Liver (tissue), 9 donors: Measurements from ENCODE around the gene DHRS3. TPM values are rescaled to one million over a fixed set of nuclear protein-coding genes. Genes with fewer than 3 reads are reported as not detected.
A peak's percentile ranks its signal among the peaks of the same experiment; 100 is the strongest.

Source experiments
- DNase-seq: peaks from one replicate; pipeline ENCODE4 v3.0.0-alpha.2; 2017; ENCODE audit warnings: low spot score
- H3K27ac ChIP-seq, 2 donors: one replicate each; pipeline ENCODE4 v1.7.0; 2013; ENCODE audit warnings: inconsistent platforms in 2 of 2, low read length in 2 of 2, control low read depth in 1 of 2, low read depth in 1 of 2, mild to moderate bottlenecking in 1 of 2
- H3K27me3 ChIP-seq, 4 donors: one replicate each; pipeline versions ENCODE4 v1.6.1 to v1.7.0; 2013; ENCODE audit warnings: low read length in 3 of 4, inconsistent platforms in 1 of 4, mild to moderate bottlenecking in 1 of 4, moderate library complexity in 1 of 4; ENCODE audit not compliant: control insufficient read depth in 4 of 4, insufficient read depth in 4 of 4
- H3K36me3 ChIP-seq, 4 donors: one replicate each; pipeline versions ENCODE4 v1.6.1 to v1.7.0; 2013; ENCODE audit warnings: low read length in 3 of 4, mild to moderate bottlenecking in 3 of 4, low read depth in 1 of 4, moderate library complexity in 1 of 4; ENCODE audit not compliant: control insufficient read depth in 4 of 4, insufficient read depth in 3 of 4
- H3K4me1 ChIP-seq, 4 donors: one replicate each; pipeline versions ENCODE4 v1.6.1 to v1.7.0; 2013; ENCODE audit warnings: low read length in 3 of 4, mild to moderate bottlenecking in 3 of 4, moderate library complexity in 1 of 4; ENCODE audit not compliant: control insufficient read depth in 4 of 4, insufficient read depth in 4 of 4
- H3K4me3 ChIP-seq, 3 donors: one replicate each; pipeline versions ENCODE4 v1.6.1 to v1.7.0; 2013; ENCODE audit warnings: low read length in 3 of 3, control low read depth in 1 of 3, low read depth in 1 of 3, mild to moderate bottlenecking in 1 of 3
- H3K9ac ChIP-seq, 2 donors: one replicate each; pipeline ENCODE4 v1.7.0; 2013; ENCODE audit warnings: low read length in 2 of 2, mild to moderate bottlenecking in 2 of 2, moderate library complexity in 2 of 2, control low read depth in 1 of 2, low read depth in 1 of 2
- H3K9me3 ChIP-seq, 4 donors: one replicate each; pipeline versions ENCODE4 v1.6.1 to v1.7.0; 2013; ENCODE audit warnings: low read length in 3 of 4; ENCODE audit not compliant: control insufficient read depth in 4 of 4
- EGR1 ChIP-seq, 2 donors: IDR thresholded peaks; 2 replicates each; pipeline ENCODE4 v1.6.1; 2016 to 2018; ENCODE audit warnings: antibody characterized with exemption in 2 of 2, low read depth in 2 of 2
- FOXA1 ChIP-seq: IDR thresholded peaks from 2 replicates; pipeline ENCODE4 v1.6.1; 2016; ENCODE audit warnings: antibody characterized with exemption
- FOXA2 ChIP-seq: IDR thresholded peaks from 2 replicates; pipeline ENCODE4 v1.6.1; 2016; ENCODE audit warnings: antibody characterized with exemption
- GABPA ChIP-seq, 2 donors: IDR thresholded peaks in 1 of 2; conservative IDR thresholded peaks in 1 of 2; 2 replicates each; pipeline ENCODE4 v1.6.1; 2016; ENCODE audit warnings: antibody characterized with exemption in 2 of 2, mild to moderate bottlenecking in 1 of 2, moderate library complexity in 1 of 2
- HNF4A ChIP-seq, 2 donors: conservative IDR thresholded peaks; 2 replicates each; pipeline ENCODE4 v1.6.1; 2016; ENCODE audit warnings: antibody characterized with exemption in 2 of 2, mild to moderate bottlenecking in 2 of 2
- HNF4G ChIP-seq: IDR thresholded peaks from 2 replicates; pipeline ENCODE4 v1.6.1; 2016; ENCODE audit warnings: antibody characterized with exemption
- JUND ChIP-seq, 2 donors: IDR thresholded peaks; 2 replicates each; pipeline ENCODE4 v1.6.1; 2016; ENCODE audit warnings: antibody characterized with exemption in 2 of 2
- NR2F2 ChIP-seq: IDR thresholded peaks from 2 replicates; pipeline ENCODE4 v1.6.1; 2016; ENCODE audit warnings: antibody characterized with exemption
- RAD21 ChIP-seq, 2 donors: IDR thresholded peaks; 2 replicates each; pipeline ENCODE4 v1.6.1; 2016; ENCODE audit warnings: antibody characterized with exemption in 2 of 2, mild to moderate bottlenecking in 2 of 2
- RXRA ChIP-seq, 2 donors: IDR thresholded peaks; 2 replicates each; pipeline ENCODE4 v1.6.1; 2017 to 2018; ENCODE audit warnings: antibody characterized with exemption in 2 of 2, mild to moderate bottlenecking in 1 of 2
- SP1 ChIP-seq: IDR thresholded peaks from 2 replicates; pipeline ENCODE4 v1.6.1; 2018; ENCODE audit warnings: antibody characterized with exemption, mild to moderate bottlenecking
- TAF1 ChIP-seq: conservative IDR thresholded peaks from 2 replicates; pipeline ENCODE4 v1.6.1; 2016; ENCODE audit warnings: antibody characterized with exemption, mild to moderate bottlenecking
- YY1 ChIP-seq: IDR thresholded peaks from 2 replicates; pipeline ENCODE4 v1.6.1; 2016; ENCODE audit warnings: antibody characterized with exemption, mild to moderate bottlenecking
- WGBS: extraction: QIAGEN DNeasy Blood & Tissue Kit; methylation state at CpG from one replicate; pipeline ENCODE4 v1.1.7; 2013; 5-methylcytosine and 5-hydroxymethylcytosine counted together
- polyA plus RNA-seq, 2 donors: library from polyadenylated mRNA; stranded (reverse) in 1 of 2; unstranded in 1 of 2; fragments of 200-250 nt in 1 of 2; fragments of >200 nt in 1 of 2; fragmentation: Nextera tagmentation in 1 of 2; extraction: Ambion mirVana in 1 of 2; gene quantifications; one replicate each; pipeline versions ENCODE4 v1.2.1 to v1.2.3, GENCODE V29; 2013 to 2015
- total RNA-seq, 2 donors: library from RNA; depleted of rRNA; stranded (reverse); fragments of >200 nt; gene quantifications; one replicate each; pipeline ENCODE4 v1.2.3, GENCODE V29; 2014
- TF ChIP-seq, protein P1 (sequence below): IDR thresholded peaks from 2 replicates; pipeline ENCODE4 v1.6.1; 2016; ENCODE audit warnings: antibody characterized with exemption
- TF ChIP-seq, protein P2 (sequence below): IDR thresholded peaks from 2 replicates; pipeline ENCODE4 v1.6.1; 2016; ENCODE audit warnings: antibody characterized with exemption
- TF ChIP-seq, protein P3 (sequence below): IDR thresholded peaks from 2 replicates; pipeline ENCODE4 v1.6.1; 2016; ENCODE audit warnings: antibody characterized with exemption, mild to moderate bottlenecking
- TF ChIP-seq, protein P4 (sequence below): IDR thresholded peaks from 2 replicates; pipeline ENCODE4 v1.6.1; 2016; ENCODE audit warnings: antibody characterized with exemption
- TF ChIP-seq, protein P5 (sequence below): fragments of 150-350 bp; IDR thresholded peaks from 2 replicates; pipeline ENCODE4 v1.5.1; 2017; ENCODE audit warnings: improper control_type of control experiment, low read depth, low read length; ENCODE audit not compliant: missing input control
- donor health status: healthy.
- donor health status: healthy.
- donor health status: healthy.
- donor health status: healthy.
- donor health status: healthy.

DHRS3 gene
- total and polyA plus RNA-seq, 4 donors: 62.6 to 185 (median 158) TPM

DNA sequence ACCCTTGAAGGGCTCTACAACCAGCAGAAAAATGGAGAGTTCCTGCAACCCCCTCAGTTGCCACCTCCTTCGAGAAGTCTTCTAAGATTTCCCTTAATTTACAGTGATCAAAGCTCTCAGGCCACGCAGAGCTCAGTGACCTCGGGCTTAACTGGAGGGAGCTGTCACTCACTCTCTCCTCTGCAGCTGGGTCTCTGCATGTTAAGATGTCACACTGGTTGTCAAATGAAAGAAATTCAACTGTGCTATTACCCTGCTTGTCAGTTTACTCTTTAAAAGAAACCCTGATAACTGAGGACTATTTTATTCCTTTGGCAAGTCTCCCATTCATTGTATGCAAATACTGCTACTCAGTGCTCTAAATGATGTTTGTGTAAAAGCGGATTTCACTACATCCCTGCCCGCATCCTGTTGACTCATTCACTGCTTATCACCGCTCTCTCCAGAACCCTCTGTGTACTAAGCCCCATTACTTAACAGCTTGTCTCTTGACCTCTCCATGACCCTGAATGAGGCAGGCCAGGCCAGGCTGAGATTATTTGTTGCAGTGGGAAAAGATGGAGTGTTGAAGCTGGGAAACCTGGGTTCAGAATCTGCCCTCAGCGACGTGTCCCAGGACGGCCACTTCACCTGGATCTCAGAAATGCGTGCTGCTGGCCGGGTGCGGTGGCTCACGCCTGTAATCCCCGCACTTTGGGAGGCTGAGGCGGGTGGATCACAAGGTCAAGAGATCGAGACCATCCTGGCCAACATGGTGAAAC, 13.7 kb downstream of the DHRS3 start (continued):
- TF ChIP-seq, protein P1, sequence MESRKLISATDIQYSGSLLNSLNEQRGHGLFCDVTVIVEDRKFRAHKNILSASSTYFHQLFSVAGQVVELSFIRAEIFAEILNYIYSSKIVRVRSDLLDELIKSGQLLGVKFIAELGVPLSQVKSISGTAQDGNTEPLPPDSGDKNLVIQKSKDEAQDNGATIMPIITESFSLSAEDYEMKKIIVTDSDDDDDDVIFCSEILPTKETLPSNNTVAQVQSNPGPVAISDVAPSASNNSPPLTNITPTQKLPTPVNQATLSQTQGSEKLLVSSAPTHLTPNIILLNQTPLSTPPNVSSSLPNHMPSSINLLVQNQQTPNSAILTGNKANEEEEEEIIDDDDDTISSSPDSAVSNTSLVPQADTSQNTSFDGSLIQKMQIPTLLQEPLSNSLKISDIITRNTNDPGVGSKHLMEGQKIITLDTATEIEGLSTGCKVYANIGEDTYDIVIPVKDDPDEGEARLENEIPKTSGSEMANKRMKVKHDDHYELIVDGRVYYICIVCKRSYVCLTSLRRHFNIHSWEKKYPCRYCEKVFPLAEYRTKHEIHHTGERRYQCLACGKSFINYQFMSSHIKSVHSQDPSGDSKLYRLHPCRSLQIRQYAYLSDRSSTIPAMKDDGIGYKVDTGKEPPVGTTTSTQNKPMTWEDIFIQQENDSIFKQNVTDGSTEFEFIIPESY: peak; percentile 58
- TF ChIP-seq RXRA (IDR thresholded peaks at IDR 0.05): peak; percentile 98
- TF ChIP-seq, protein P2, sequence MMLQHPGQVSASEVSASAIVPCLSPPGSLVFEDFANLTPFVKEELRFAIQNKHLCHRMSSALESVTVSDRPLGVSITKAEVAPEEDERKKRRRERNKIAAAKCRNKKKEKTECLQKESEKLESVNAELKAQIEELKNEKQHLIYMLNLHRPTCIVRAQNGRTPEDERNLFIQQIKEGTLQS: peak; percentile 70

DNA sequence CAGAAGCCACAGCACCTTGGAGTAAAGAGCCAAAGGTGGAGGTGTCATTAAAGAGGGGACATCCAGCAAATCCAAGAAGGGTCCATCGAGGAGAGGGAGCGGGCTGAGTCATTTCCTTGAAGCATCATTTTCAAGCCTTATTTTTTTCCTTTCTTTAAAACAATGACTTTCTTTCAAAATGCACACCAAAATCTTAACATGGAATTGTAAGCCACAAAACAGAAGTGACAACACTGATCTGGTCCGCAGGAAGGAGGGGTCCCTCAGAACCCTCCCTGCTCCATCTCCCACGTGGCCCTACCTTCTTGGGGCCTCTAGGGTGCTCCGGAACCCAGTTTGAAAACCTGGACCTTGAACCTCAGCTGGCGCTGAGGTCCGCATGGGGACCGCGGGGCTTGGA, 14.8 kb downstream of the DHRS3 start:
- H3K9me3 ChIP-seq: no peaks in the 10 kb centered on the region
- H3K4me1 ChIP-seq: peaks cover 38 to 80% (median 75%) of the 10 kb centered on the region in 4 donors
- H3K9ac ChIP-seq: peak overlapping the region in 1 of 2 donors; percentile 78
- DNase-seq: no peak
- H3K36me3 ChIP-seq: peaks cover 0 to 4% (median 1%) of the 10 kb centered on the region in 4 donors
- H3K27me3 ChIP-seq: no peaks in the 10 kb centered on the region
- no peak overlapping the region for H3K4me3 ChIP-seq
- peak overlapping the region; percentile 94 to 96 for H3K27ac ChIP-seq
- WGBS: 60% methylated on average over 9 of the region's 9 CpGs
- no peak for TF ChIP-seq SP1
- TF ChIP-seq TAF1: no peak
- no peak for TF ChIP-seq EGR1 (IDR thresholded peaks at IDR 0.05; ENCODE audit: low read depth in 2 of 2)
- TF ChIP-seq NR2F2: no peak
- TF ChIP-seq, protein P3, sequence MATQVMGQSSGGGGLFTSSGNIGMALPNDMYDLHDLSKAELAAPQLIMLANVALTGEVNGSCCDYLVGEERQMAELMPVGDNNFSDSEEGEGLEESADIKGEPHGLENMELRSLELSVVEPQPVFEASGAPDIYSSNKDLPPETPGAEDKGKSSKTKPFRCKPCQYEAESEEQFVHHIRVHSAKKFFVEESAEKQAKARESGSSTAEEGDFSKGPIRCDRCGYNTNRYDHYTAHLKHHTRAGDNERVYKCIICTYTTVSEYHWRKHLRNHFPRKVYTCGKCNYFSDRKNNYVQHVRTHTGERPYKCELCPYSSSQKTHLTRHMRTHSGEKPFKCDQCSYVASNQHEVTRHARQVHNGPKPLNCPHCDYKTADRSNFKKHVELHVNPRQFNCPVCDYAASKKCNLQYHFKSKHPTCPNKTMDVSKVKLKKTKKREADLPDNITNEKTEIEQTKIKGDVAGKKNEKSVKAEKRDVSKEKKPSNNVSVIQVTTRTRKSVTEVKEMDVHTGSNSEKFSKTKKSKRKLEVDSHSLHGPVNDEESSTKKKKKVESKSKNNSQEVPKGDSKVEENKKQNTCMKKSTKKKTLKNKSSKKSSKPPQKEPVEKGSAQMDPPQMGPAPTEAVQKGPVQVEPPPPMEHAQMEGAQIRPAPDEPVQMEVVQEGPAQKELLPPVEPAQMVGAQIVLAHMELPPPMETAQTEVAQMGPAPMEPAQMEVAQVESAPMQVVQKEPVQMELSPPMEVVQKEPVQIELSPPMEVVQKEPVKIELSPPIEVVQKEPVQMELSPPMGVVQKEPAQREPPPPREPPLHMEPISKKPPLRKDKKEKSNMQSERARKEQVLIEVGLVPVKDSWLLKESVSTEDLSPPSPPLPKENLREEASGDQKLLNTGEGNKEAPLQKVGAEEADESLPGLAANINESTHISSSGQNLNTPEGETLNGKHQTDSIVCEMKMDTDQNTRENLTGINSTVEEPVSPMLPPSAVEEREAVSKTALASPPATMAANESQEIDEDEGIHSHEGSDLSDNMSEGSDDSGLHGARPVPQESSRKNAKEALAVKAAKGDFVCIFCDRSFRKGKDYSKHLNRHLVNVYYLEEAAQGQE: no peak

DNA sequence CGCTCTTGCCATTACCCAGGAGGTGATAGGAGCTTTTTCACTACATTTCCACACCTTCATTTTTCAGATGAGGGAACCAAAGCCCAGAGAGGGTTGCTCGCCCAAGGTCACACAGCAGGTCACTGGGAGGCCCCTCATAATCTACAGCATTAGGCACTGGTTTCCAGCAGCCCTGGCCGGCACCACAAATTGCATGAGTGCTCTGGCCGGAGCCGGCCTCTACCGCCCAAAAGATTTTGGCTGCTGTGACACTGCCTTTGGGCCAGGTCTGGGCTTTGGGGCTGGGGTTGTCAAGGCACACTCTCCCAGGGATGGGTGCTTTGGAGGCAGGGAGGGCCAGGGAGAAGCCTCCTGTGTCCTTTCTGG, 15.4 kb downstream of the DHRS3 start:
- H3K27me3 ChIP-seq: no peaks in the 10 kb centered on the region
- H3K9ac ChIP-seq: peak overlapping the region in 1 of 2 donors; percentile 42
- WGBS: 65% methylated on average over 6 of the region's 6 CpGs
- peak overlapping the region; percentile 94 to 96 for H3K27ac ChIP-seq
- H3K9me3 ChIP-seq: no peaks in the 10 kb centered on the region
- H3K4me3 ChIP-seq: no peak overlapping the region
- H3K4me1 ChIP-seq: peaks cover 36 to 81% (median 77%) of the 10 kb centered on the region in 4 donors
- peaks cover 0 to 4% (median 1%) of the 10 kb centered on the region in 4 donors for H3K36me3 ChIP-seq
- no peak for DNase-seq
- TF ChIP-seq, protein P4, sequence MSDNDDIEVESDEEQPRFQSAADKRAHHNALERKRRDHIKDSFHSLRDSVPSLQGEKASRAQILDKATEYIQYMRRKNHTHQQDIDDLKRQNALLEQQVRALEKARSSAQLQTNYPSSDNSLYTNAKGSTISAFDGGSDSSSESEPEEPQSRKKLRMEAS: no peak
- TF ChIP-seq, protein P2: no peak
- no peak for TF ChIP-seq NR2F2
- TF ChIP-seq SP1: no peak
- TF ChIP-seq RAD21 (IDR thresholded peaks at IDR 0.05): no peak
- no peak for TF ChIP-seq GABPA (IDR thresholded peaks at IDR 0.05 in 1 of 2, conservative IDR thresholded peaks at IDR 0.05 in 1 of 2)
- TF ChIP-seq HNF4G: no peak
- no peak for TF ChIP-seq FOXA2
- no peak for TF ChIP-seq HNF4A (conservative IDR thresholded peaks at IDR 0.05)
- no peak for TF ChIP-seq YY1
- TF ChIP-seq JUND (IDR thresholded peaks at IDR 0.05): no peak
- TF ChIP-seq FOXA1: no peak
- TF ChIP-seq, protein P5, sequence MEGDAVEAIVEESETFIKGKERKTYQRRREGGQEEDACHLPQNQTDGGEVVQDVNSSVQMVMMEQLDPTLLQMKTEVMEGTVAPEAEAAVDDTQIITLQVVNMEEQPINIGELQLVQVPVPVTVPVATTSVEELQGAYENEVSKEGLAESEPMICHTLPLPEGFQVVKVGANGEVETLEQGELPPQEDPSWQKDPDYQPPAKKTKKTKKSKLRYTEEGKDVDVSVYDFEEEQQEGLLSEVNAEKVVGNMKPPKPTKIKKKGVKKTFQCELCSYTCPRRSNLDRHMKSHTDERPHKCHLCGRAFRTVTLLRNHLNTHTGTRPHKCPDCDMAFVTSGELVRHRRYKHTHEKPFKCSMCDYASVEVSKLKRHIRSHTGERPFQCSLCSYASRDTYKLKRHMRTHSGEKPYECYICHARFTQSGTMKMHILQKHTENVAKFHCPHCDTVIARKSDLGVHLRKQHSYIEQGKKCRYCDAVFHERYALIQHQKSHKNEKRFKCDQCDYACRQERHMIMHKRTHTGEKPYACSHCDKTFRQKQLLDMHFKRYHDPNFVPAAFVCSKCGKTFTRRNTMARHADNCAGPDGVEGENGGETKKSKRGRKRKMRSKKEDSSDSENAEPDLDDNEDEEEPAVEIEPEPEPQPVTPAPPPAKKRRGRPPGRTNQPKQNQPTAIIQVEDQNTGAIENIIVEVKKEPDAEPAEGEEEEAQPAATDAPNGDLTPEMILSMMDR: no peak
- TF ChIP-seq, protein P3: no peak
- TF ChIP-seq EGR1 (IDR thresholded peaks at IDR 0.05; ENCODE audit: low read depth in 2 of 2): no peak
